Right lobe of liver (tissue), 6 donors: Measurements from ENCODE around the gene PPM1H. TPM values are rescaled to one million over a fixed set of nuclear protein-coding genes. Genes with fewer than 3 reads are reported as not detected.

Experiments
- ATAC-seq, 4 donors: fragments of 200-7000 bp; cut with Tn5 transposase; one replicate each; pipeline ENCODE4 v1.9.1; 2020; ENCODE audit warnings: mild to moderate bottlenecking in 4 of 4, moderate library complexity in 4 of 4
- DNase-seq, 3 donors: peaks; one replicate each; pipeline ENCODE4 v3.0.0-alpha.2; 2020
- H3K27ac ChIP-seq, 3 donors: fragments of 200-600 bp; one replicate each; pipeline ENCODE4 v1.8.0; 2022
- H3K27me3 ChIP-seq, 2 donors: fragments of 200-600 bp; one replicate each; pipeline ENCODE4 v1.8.0; 2022
- H3K36me3 ChIP-seq, 4 donors: fragments of 200-600 bp; sonication (generic) in 1 of 4; one replicate each; pipeline versions ENCODE4 v1.5.1 to v1.8.0; 2017 to 2022; ENCODE audit warnings: control low read depth in 1 of 4
- H3K4me1 ChIP-seq, 4 donors: fragments of 200-600 bp; sonication (generic) in 1 of 4; one replicate each; pipeline versions ENCODE4 v1.5.1 to v1.8.0; 2017 to 2022; ENCODE audit warnings: control low read depth in 1 of 4
- H3K4me3 ChIP-seq, 3 donors: fragments of 200-600 bp; one replicate each; pipeline ENCODE4 v1.8.0; 2022
- H3K9me3 ChIP-seq, 4 donors: fragments of 200-600 bp; sonication (generic) in 1 of 4; one replicate each; pipeline versions ENCODE4 v1.5.1 to v1.8.0; 2017 to 2022; ENCODE audit warnings: control low read depth in 1 of 4
- POLR2A ChIP-seq: fragments of 450-650 bp; IDR thresholded peaks from one replicate; pipeline ENCODE4 v1.6.1; 2017; ENCODE audit warnings: antibody characterized with exemption, mild to moderate bottlenecking
- WGBS: methylation state at CpG from one replicate; pipeline ENCODE4 v1.1.6; 2018; ENCODE audit warnings: low coverage, low lambda C conversion rate; ENCODE audit not compliant: insufficient coverage; ENCODE audit errors: missing lambda C conversion rate; 5-methylcytosine and 5-hydroxymethylcytosine counted together
- intact Hi-C, 2 donors: fragments of 100-400 bp; cut with DNase I; formaldehyde crosslinking; loops; one replicate each; pipeline versions ENCODE4 v1.11.2 to v1.14.1; 2022
- total RNA-seq, 6 experiments: library from RNA; depleted of rRNA in 2 of 6; stranded (reverse); fragments of >200 nt in 2 of 6; fragmentation: NEBNext Ultra II Directional in 3 of 6; extraction: Animal tissue kit (Norgen Biotek cat#: 25700) in 3 of 6; gene quantifications; one replicate each; pipeline versions ENCODE4 v1.1.0 to v1.2.4, GENCODE V29; 2016 to 2023
- TF ChIP-seq, protein P1 (sequence below), 4 donors: fragments of 200-600 bp in 3 of 4; fragments of 450-650 bp in 1 of 4; IDR thresholded peaks; one replicate each; pipeline versions ENCODE4 v1.5.1 to v1.8.0; 2016 to 2022; ENCODE audit warnings: antibody characterized with exemption in 4 of 4, mild to moderate bottlenecking in 2 of 4
- donor health status: DM: no; HTN: yes; CAD: no.
- donor health status: DM: no; HTN: no; CAD: no.
- donor health status: DM: no; HTN: no; CAD: no.
- donor health status: DM: no; HTN: yes; CAD: no.
- donor health status: DM: no; HTN: yes; CAD: no.

The PPM1H gene
- total RNA-seq, 6 experiments from 2014 or later: 3.8 to 9.2 (median 6.5) TPM

DNA sequence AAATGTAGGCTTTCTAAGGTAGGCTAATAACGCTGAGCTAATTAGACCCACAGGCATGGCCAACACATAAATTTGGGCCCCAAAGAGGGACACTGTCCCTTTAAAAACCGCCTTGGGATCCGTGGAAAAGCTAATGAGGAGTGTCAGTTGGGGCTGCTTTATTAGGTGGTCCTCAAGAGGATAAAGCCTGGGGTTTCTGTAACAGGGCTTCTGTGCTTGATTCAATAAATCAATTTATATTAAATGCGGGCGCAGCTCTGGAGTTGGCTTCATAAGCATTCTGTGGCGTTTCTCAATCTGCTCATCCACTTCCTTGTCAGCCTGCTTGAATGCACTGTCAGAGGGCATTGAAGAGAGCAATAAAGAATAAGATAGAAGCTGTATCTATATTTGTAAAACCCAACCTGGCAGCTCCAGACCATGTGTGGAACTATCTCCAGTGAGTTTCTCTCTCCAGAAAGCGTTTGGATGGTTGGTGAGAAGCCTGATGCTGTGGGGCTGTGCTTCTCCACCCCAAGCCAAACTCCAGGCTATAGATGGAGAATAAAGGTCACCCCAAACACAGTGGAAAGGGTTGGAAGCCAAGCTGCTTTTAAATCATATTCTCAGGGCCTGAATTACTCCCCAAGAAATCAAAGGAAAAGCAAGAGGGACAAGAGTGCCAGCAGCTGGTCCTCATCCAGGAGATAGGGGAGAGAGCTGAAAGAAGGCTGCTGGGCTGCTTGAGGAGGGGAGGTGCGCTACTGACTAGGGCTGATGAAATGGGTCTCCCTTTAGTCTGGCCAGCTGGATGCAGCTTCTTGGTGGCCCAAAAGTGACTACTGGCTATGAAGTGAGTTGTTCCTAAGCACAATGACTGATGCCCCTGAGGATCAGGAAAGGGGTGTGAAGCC lies 222.0 kb downstream of the PPM1H start:
- Histone ChIP-seq H3K36me3 (no peaks in the 10 kb centered on the region), H3K27me3 (no peaks in the 10 kb centered on the region), H3K9me3 (no peaks in the 10 kb centered on the region), H3K4me3 (no peak overlapping the region), H3K27ac (no peak overlapping the region), H3K4me1 (no peaks in the 10 kb centered on the region)
- DNase-seq (no peak), ATAC-seq (no peak)
- intact Hi-C loops: no loop called here
- 79% methylated on average over 8 of the region's 8 CpGs for WGBS
- no peak for TF ChIP-seq POLR2A
- TF ChIP-seq, protein P1, sequence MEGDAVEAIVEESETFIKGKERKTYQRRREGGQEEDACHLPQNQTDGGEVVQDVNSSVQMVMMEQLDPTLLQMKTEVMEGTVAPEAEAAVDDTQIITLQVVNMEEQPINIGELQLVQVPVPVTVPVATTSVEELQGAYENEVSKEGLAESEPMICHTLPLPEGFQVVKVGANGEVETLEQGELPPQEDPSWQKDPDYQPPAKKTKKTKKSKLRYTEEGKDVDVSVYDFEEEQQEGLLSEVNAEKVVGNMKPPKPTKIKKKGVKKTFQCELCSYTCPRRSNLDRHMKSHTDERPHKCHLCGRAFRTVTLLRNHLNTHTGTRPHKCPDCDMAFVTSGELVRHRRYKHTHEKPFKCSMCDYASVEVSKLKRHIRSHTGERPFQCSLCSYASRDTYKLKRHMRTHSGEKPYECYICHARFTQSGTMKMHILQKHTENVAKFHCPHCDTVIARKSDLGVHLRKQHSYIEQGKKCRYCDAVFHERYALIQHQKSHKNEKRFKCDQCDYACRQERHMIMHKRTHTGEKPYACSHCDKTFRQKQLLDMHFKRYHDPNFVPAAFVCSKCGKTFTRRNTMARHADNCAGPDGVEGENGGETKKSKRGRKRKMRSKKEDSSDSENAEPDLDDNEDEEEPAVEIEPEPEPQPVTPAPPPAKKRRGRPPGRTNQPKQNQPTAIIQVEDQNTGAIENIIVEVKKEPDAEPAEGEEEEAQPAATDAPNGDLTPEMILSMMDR (IDR thresholded peaks at IDR 0.05): no peak

DNA sequence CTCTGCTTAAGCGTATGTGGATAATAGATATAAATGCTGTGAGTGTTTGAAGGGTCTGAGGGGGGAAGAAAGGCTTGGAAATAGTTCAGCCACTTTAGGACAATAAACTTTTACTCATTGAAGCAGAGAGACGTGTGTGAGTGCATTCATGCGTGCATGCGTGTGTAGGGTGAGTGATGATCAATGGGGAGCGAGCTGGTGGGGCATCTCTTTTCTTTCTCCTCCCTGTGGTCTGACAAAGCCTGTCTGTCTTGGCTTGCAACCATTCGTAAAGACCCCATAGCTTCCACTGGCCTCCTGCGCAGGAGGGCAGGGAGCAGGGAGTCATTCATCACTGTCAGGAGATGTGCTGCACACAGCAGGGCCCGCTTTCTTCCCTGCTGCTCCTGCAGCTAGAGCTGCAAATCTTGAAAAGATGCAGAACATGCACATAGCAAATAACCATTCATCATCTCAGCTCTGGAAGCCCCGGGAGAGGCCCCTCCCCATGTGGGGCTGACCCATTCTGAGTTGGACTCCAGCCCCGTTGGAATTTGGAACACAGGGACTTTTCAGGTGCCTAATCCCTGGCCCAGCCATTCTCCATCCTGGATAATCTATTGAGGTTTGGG lies 223.2 kb downstream of the PPM1H start:
- H3K9me3 ChIP-seq: no peaks in the 10 kb centered on the region
- no peak for TF ChIP-seq POLR2A
- TF ChIP-seq, protein P1 (IDR thresholded peaks at IDR 0.05): no peak
- no peak for DNase-seq
- intact Hi-C loops: no loop called here
- H3K36me3 ChIP-seq: no peaks in the 10 kb centered on the region
- no peaks in the 10 kb centered on the region for H3K27me3 ChIP-seq
- H3K4me3 ChIP-seq: no peak overlapping the region
- 94% methylated on average over 6 of the region's 10 CpGs for WGBS
- no peak overlapping the region for H3K27ac ChIP-seq
- ATAC-seq: no peak
- H3K4me1 ChIP-seq: no peaks in the 10 kb centered on the region

DNA sequence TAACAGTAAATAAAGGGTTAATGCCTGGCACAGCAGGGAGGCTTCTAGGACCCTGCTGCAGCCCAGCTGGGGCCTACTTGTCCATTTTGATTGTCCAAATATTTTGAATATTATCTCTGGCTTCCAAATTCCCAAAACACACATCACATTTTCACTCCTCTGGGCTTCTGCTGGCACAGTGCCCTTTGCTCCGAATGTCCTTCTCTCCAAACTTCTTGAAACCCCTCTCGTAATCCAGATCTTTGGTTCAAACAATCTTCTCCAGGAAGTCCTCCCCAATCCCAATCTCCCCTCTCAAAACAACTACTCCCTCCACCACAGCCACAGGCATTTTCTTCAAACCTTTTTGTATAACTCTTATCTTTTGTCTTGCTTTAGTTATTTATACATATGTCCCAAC lies 225.6 kb downstream of the PPM1H start:
- Histone ChIP-seq H3K4me3 (no peak overlapping the region), H3K27me3 (no peaks in the 10 kb centered on the region), H3K9me3 (no peaks in the 10 kb centered on the region), H3K27ac (no peak overlapping the region), H3K36me3 (no peaks in the 10 kb centered on the region), H3K4me1 (no peaks in the 10 kb centered on the region)
- TF ChIP-seq, protein P1 (IDR thresholded peaks at IDR 0.05): no peak
- no peak for TF ChIP-seq POLR2A
- intact Hi-C loops: no loop called here
- ATAC-seq: no peak
- WGBS: 48% methylated on average over 2 of the region's 2 CpGs
- DNase-seq: no peak

DNA sequence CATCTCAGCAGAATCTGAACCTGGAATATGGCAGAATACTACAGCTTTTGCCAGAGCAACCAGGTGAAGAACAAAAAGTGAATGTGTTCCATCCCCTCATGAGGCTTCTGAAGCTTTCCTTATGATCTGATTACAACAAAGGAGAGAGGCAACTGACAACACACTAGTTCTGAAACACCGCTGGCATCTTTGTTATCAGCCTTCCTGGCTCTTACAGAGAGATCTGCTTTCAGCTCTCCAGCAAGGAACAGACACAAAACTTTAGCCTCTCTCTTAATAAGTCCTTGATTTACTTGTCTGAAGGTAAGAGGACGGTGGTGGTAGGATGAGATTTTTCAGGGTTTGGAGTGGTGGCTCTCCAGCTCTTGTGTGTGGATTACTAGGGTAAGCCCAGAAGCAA lies 227.0 kb downstream of the PPM1H start:
- H3K4me1 ChIP-seq: peaks cover 0 to 2% (median 0%) of the 10 kb centered on the region in 4 donors
- DNase-seq (no peak), ATAC-seq (no peak)
- intact Hi-C loops: no loop called here
- WGBS: 95% methylated on average over 2 of the region's 2 CpGs
- H3K36me3 ChIP-seq: no peaks in the 10 kb centered on the region
- no peak overlapping the region for H3K27ac ChIP-seq
- TF ChIP-seq POLR2A: no peak
- TF ChIP-seq, protein P1 (IDR thresholded peaks at IDR 0.05): no peak
- H3K27me3 ChIP-seq: no peaks in the 10 kb centered on the region
- H3K9me3 ChIP-seq: no peaks in the 10 kb centered on the region
- H3K4me3 ChIP-seq: no peak overlapping the region
